Right lobe of liver (tissue), 6 donors: Measurements from ENCODE around the gene MOGAT3. TPM values are rescaled to one million over a fixed set of nuclear protein-coding genes. Genes with fewer than 3 reads are reported as not detected.
"Not testable (repeated sequence)": the region's sequence is repeated elsewhere in the genome, so short reads cannot be mapped to it uniquely, and the experiment has no call there.

Source experiments
- ATAC-seq, 4 donors: fragments of 200-7000 bp; cut with Tn5 transposase; one replicate each; pipeline ENCODE4 v1.9.1; 2020; ENCODE audit warnings: mild to moderate bottlenecking in 4 of 4, moderate library complexity in 4 of 4
- DNase-seq, 3 donors: peaks; one replicate each; pipeline ENCODE4 v3.0.0-alpha.2; 2020
- H3K27ac ChIP-seq, 3 donors: fragments of 200-600 bp; one replicate each; pipeline ENCODE4 v1.8.0; 2022
- H3K27me3 ChIP-seq, 2 donors: fragments of 200-600 bp; one replicate each; pipeline ENCODE4 v1.8.0; 2022
- H3K36me3 ChIP-seq, 4 donors: fragments of 200-600 bp; sonication (generic) in 1 of 4; one replicate each; pipeline versions ENCODE4 v1.5.1 to v1.8.0; 2017 to 2022; ENCODE audit warnings: control low read depth in 1 of 4
- H3K4me1 ChIP-seq, 4 donors: fragments of 200-600 bp; sonication (generic) in 1 of 4; one replicate each; pipeline versions ENCODE4 v1.5.1 to v1.8.0; 2017 to 2022; ENCODE audit warnings: control low read depth in 1 of 4
- H3K4me3 ChIP-seq, 3 donors: fragments of 200-600 bp; one replicate each; pipeline ENCODE4 v1.8.0; 2022
- H3K9me3 ChIP-seq, 4 donors: fragments of 200-600 bp; sonication (generic) in 1 of 4; one replicate each; pipeline versions ENCODE4 v1.5.1 to v1.8.0; 2017 to 2022; ENCODE audit warnings: control low read depth in 1 of 4
- CTCF ChIP-seq, 4 donors: fragments of 200-600 bp in 3 of 4; fragments of 450-650 bp in 1 of 4; IDR thresholded peaks; one replicate each; pipeline versions ENCODE4 v1.5.1 to v1.8.0; 2016 to 2022; ENCODE audit warnings: antibody characterized with exemption in 4 of 4, mild to moderate bottlenecking in 2 of 4
- POLR2A ChIP-seq: fragments of 450-650 bp; IDR thresholded peaks from one replicate; pipeline ENCODE4 v1.6.1; 2017; ENCODE audit warnings: antibody characterized with exemption, mild to moderate bottlenecking
- WGBS: methylation state at CpG from one replicate; pipeline ENCODE4 v1.1.6; 2018; ENCODE audit warnings: low coverage, low lambda C conversion rate; ENCODE audit not compliant: insufficient coverage; ENCODE audit errors: missing lambda C conversion rate; 5-methylcytosine and 5-hydroxymethylcytosine counted together
- intact Hi-C, 2 donors: fragments of 100-400 bp; cut with DNase I; formaldehyde crosslinking; loops; one replicate each; pipeline versions ENCODE4 v1.11.2 to v1.14.1; 2022
- total RNA-seq, 6 experiments: library from RNA; depleted of rRNA in 2 of 6; stranded (reverse); fragments of >200 nt in 2 of 6; fragmentation: NEBNext Ultra II Directional in 3 of 6; extraction: Animal tissue kit (Norgen Biotek cat#: 25700) in 3 of 6; gene quantifications; one replicate each; pipeline versions ENCODE4 v1.1.0 to v1.2.4, GENCODE V29; 2016 to 2023
- donor health status: DM: no; HTN: yes; CAD: no.
- donor health status: DM: no; HTN: no; CAD: no.
- donor health status: DM: no; HTN: no; CAD: no.
- donor health status: DM: no; HTN: yes; CAD: no.
- donor health status: DM: no; HTN: yes; CAD: no.

MOGAT3 gene
- total RNA-seq, 6 experiments from 2014 or later: 8.4 to 28.6 (median 15.7) TPM

- DNase-seq (no peak), ATAC-seq (peak; percentile 52 to 69 (median 66))
- intact Hi-C loops: no loop called here
- Histone ChIP-seq H3K4me3 (peak overlapping the region; percentile 45 to 56 (median 47)), H3K9me3 (no peaks in the 10 kb centered on the region), H3K36me3 (no peaks in the 10 kb centered on the region), H3K27me3 (no peaks in the 10 kb centered on the region), H3K4me1 (peaks cover 0 to 11% (median 0%) of the 10 kb centered on the region in 4 donors), H3K27ac (peak overlapping the region; percentile 50 to 66 (median 60))
- WGBS: 20% methylated on average over 1 of the region's 2 CpGs
- TF ChIP-seq POLR2A (no peak), CTCF (IDR thresholded peaks at IDR 0.05) (no peak)
These were observed 353 bp downstream of the MOGAT3 start for GRCh38 chr7:101200504-101200861.

- not testable (repeated sequence) for ATAC-seq, H3K9me3 ChIP-seq, H3K4me3 ChIP-seq, H3K27ac ChIP-seq, H3K36me3 ChIP-seq, DNase-seq, H3K27me3 ChIP-seq
- WGBS: no CpG with 5 or more reads among the region's 10 CpGs
- intact Hi-C loops: loop anchor here (10.0 kb wide), 1 partner anchor 55 kb away; no protein-coding TSS in a partner anchor
- peaks cover 0 to 11% (median 0%) of the 10 kb centered on the region in 4 donors for H3K4me1 ChIP-seq
These were observed 1.3 kb downstream of the MOGAT3 start for GRCh38 chr7:101199522-101199921.

- ATAC-seq (no peak), DNase-seq (no peak)
- 71% methylated on average over 12 of the region's 14 CpGs for WGBS
- H3K4me3 ChIP-seq: no peak overlapping the region
- no peaks in the 10 kb centered on the region for H3K36me3 ChIP-seq
- H3K27ac ChIP-seq: no peak overlapping the region
- no peaks in the 10 kb centered on the region for H3K9me3 ChIP-seq
- intact Hi-C loops: loop anchor here (10.0 kb wide), 1 partner anchor 54 kb away; no protein-coding TSS in a partner anchor
- no peaks in the 10 kb centered on the region for H3K27me3 ChIP-seq
- peaks cover 0 to 11% (median 0%) of the 10 kb centered on the region in 4 donors for H3K4me1 ChIP-seq
- TF ChIP-seq POLR2A: no peak
- TF ChIP-seq CTCF (IDR thresholded peaks at IDR 0.05): no peak
These were observed 2.4 kb downstream of the MOGAT3 start for GRCh38 chr7:101198476-101198875.

GRCh38 chr7:101197991-101198390 is 2.8 kb downstream of the MOGAT3 start:
- intact Hi-C loops: loop anchor here (10.0 kb wide), 1 partner anchor 53 kb away; no protein-coding TSS in a partner anchor
- Histone ChIP-seq H3K27ac (no peak overlapping the region), H3K36me3 (no peaks in the 10 kb centered on the region), H3K9me3 (no peaks in the 10 kb centered on the region), H3K4me3 (no peak overlapping the region), H3K4me1 (peaks cover 0 to 12% (median 0%) of the 10 kb centered on the region in 4 donors), H3K27me3 (no peaks in the 10 kb centered on the region)
- TF ChIP-seq POLR2A (no peak), CTCF (IDR thresholded peaks at IDR 0.05) (no peak)
- 80% methylated on average over 4 of the region's 21 CpGs for WGBS
- no peak for DNase-seq
- ATAC-seq: no peak

GRCh38 chr7:101195884-101196283 is 5.0 kb downstream of the MOGAT3 start:
- H3K4me3 ChIP-seq: no peak overlapping the region
- WGBS: no CpG with 5 or more reads among the region's 17 CpGs
- peaks cover 0 to 12% (median 0%) of the 10 kb centered on the region in 4 donors for H3K4me1 ChIP-seq
- ATAC-seq: no peak
- TF ChIP-seq CTCF (IDR thresholded peaks at IDR 0.05) (no peak), POLR2A (no peak)
- no peaks in the 10 kb centered on the region for H3K9me3 ChIP-seq
- H3K27ac ChIP-seq: no peak overlapping the region
- intact Hi-C loops: loop anchor here (10.0 kb wide), 1 partner anchor 51 kb away; no protein-coding TSS in a partner anchor
- no peaks in the 10 kb centered on the region for H3K36me3 ChIP-seq
- H3K27me3 ChIP-seq: no peaks in the 10 kb centered on the region
- DNase-seq: no peak
